Measurements from ENCODE around the gene CPN2.

Gene CPN2

GRCh38 chr3:194327218-194328052 is 23.7 kb downstream of the CPN2 start:
- no peak for DNase-seq

DNA sequence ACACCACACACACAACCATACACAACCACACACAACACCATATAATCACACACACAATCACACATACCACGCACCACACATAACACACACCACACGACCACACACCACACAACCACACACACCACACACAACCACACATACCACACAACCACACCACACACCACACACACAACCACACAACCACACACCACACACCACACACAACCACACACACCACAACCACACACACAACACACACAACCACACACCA is 24.2 kb downstream of the CPN2 start:
- no peak for DNase-seq

GRCh38 chr3:194326192-194326967 is 24.7 kb downstream of the CPN2 start:
- no peak for DNase-seq

- no peak for DNase-seq
Observed at GRCh38 chr3:194325424-194326153, 25.5 kb downstream of the CPN2 start.

GRCh38 chr3:194324823-194325327 is 26.3 kb downstream of the CPN2 start:
- no peak for DNase-seq

DNA sequence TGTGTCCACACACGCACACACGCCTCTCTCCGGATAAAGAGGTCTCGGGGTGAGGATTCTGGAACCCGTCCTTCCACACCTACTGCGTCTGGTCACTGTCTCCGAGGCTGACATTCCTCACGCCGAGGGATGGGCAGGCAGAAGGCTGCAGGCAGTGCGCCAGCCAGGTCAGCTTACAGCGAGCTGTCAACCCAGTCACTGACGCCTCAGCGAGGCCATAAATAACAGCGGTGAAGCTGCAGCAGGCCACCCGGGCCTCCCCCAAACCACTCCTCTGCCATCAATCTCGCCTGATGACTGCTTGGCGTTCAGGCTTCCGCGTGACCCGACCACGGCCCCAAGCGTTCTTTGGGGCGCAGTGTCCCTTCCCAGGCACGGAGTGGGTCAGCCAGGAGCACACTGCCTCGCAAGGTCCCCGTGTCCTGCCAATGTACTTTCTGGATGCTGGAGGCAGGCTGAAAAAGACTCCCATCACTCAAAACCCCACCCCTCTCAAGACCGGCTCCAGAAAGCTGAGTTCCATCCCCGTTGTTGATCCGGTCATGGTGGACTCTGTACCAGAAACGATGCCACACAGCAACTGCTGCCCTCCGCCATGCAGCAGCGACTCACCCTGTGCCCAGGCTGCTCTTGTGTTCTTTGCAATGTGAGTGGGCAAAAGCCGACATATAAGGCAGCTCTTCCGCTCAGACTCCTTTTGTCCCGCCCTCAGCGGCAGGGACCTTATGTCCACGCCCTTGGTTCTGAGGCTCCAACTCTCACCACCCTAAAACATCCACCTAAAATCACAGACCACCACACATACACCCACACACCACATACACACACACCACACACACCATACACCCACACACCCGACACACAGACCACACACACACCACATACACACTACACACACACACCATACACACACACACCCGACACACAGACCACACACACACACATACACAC is 27.1 kb downstream of the CPN2 start:
- DNase-seq: peak; percentile 80

DNA sequence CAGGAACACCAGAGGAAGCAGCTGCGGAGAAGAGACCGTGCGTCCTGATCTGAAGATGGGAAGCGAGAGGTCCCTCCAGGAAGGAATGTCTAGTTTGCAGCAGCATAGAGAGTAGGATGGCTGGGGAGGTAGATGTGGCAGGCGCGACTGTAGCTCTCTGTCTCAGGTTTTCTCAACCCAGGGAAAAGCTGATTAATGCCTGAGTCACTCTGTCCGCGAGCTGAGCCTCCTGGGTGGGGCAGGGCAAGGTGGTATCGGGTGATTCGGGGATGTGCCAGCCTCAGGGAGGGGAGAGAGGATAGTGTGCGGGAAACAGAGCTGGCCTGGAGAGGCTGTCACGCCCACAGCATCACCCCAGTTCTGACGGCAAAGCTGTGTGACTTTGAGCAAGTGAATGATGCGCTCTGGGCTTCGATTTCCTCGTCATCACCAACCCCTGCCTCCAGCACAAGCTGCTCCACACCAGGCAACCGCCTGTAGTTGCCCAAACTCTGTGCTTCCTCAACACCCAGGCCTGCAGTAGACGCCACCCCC is 28.4 kb downstream of the CPN2 start:
- DNase-seq: no peak

GRCh38 chr3:194321693-194322640 is 29.2 kb downstream of the CPN2 start:
- no peak for DNase-seq

- no peak for DNase-seq
Observed at GRCh38 chr3:194320744-194321243, 30.3 kb downstream of the CPN2 start.

DNA sequence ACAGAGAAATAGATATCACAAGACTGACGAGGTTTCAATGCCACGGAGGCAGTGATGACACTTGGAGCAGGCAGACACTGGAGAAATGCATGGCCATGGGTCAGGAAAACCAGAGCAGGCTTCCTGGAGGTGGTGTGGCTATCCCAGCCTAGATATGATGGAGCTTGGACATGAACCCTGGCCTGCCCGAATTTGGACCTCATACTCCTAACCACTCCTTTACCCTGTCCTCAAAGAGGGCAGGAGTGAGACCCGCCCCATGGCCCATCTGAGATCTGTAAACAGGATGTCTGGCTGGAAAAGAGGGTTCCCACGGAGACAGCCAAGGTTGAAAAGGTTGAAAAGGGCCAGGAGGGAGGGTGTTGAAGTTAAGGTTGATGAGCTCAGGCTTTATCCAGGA is 31.0 kb downstream of the CPN2 start:
- peak; percentile 17 for DNase-seq

DNA sequence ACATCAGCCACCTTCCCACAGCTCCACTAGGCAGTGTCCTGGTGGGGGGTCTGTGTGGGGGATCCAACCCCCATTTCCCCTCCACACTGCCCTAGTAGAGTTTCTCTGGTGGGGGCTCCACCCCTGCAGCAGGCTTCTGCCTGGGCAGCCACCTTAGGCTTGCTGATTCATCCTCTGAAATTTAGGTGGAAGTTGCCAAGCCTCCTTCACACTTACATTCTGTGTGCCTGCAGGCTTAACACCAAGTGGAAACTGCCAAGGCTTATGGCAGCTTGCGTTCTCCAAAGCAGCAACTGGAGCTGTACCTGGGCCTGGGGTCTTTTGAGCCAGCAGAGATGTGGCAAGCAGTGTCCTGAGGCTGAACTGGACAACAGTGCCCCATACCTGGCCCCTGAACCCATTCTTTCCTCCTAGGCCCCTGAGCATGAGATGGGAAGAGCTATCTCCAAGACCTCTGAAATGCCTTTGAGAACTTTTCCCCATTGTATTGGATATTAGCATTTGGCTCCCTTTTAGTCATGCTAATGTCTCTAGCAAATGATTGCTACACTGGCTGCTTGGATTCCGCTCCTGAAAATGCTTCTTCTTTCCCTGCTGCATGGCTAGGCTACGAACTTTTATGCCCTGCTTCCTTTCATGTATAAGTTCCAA is 32.5 kb downstream of the CPN2 start:
- DNase-seq: no peak

DNA sequence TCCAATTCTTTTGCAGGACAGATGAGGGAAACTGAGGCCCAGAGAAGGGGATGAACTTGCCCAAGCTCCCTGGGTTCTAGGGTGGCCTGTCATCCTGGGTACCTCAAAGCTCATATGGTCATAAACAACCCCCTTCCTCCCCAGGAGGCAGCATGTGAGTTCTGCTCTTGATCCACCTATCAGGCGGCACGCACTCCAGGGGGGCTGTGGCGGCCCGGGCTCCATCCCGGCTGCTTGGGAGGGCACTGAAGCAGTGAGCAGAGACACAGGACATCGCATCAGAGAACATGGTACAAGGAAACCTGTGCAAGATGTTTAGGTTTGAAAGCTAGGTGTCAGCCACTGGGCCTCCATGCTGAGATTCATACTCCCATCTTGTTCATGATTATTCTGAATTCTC is 34.2 kb downstream of the CPN2 start:
- no peak for DNase-seq

DNA sequence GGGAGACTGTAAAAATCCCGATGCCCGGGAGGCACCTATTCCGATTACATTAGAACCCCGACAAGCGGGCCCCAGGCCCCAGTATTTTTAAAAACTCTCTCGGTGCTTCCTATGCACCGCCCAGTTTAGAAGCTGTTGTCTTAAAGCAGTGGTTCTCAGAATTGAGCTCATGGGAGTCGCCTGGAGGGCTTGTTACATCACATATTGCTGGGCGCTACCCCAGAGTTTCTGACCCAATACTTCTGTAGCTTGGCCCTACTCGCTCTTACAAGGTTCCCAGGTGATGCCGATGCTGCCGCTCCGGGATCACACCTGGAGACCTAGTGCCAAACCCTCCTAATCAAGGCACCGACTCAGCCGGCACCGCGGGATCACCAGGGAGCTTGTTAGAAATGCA is 35.2 kb downstream of the CPN2 start:
- no peak for DNase-seq

GRCh38 chr3:194315088-194315964 is 35.8 kb downstream of the CPN2 start:
- DNase-seq: peak; percentile 95

DNA sequence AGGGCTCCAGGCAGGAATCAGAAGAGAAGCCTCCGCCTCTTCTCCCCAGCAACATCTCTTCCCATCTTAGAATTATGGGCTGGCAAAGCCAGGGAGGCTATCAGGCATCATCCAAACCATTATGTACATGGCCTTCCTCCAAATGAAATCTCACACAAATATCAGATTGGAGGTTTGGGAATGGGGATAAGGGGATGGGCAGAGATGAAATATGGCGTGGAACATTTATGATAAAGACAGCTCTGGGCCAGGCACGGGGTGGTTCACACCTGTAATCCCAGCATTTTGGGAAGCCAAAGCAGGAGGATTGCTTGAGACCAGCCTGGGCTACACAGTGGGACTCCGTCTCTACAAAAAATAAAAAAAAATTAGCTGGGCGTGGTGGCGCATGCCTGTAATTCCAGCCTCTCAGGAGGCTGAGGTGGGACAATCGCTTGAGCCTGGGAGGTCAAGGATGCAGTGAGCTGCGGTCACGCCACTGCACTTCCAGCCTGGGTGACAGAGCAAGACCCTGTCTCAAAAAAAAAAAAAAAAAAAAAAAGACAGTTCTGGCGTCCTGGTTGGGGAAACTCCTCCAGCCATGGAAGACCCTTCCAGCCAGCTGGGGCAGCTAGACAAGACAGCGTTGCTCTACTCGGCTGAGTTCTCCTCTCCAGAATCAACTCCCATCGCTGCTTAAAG is 36.6 kb downstream of the CPN2 start:
- DNase-seq: peak; percentile 41

GRCh38 chr3:194313560-194314387 is 37.4 kb downstream of the CPN2 start:
- DNase-seq: peak; percentile 86

- DNase-seq: peak; percentile 92
Observed at GRCh38 chr3:194312743-194313281, 38.3 kb downstream of the CPN2 start.
